GM18951 (cell line): ENCODE data around the gene CHRNA9.
"Not testable (repeated sequence)": the region's sequence is repeated elsewhere in the genome, so short reads cannot be mapped to it uniquely, and the experiment has no call there.

Experiments
- POLR2A ChIP-seq: IDR thresholded peaks from 4 replicates; pipeline ENCODE4 v1.6.1; 2011; ENCODE audit warnings: mild to moderate bottlenecking; ENCODE audit not compliant: insufficient read length, insufficient read depth; ENCODE audit errors: extremely low read depth
- in situ Hi-C: fragments of 300-500 bp; cut with MboI; formaldehyde crosslinking; loops from one replicate; pipeline ENCODE4 v1.12.0; 2022; ENCODE audit warnings: low sequenced_read_pairs, mixed read lengths, inconsistent platforms; ENCODE audit not compliant: unreplicated experiment

The CHRNA9 gene

GRCh38 chr4:40363945-40364344 is 28.8 kb downstream of the CHRNA9 start:
- in situ Hi-C loops = no loop called here
- TF ChIP-seq POLR2A = no peak

- in situ Hi-C loops = no loop called here
- no peak for TF ChIP-seq POLR2A
These were observed 30.6 kb downstream of the CHRNA9 start for GRCh38 chr4:40365766-40366165.

GRCh38 chr4:40367451-40367850 is 32.3 kb downstream of the CHRNA9 start:
- no peak for TF ChIP-seq POLR2A
- in situ Hi-C loops = no loop called here

DNA sequence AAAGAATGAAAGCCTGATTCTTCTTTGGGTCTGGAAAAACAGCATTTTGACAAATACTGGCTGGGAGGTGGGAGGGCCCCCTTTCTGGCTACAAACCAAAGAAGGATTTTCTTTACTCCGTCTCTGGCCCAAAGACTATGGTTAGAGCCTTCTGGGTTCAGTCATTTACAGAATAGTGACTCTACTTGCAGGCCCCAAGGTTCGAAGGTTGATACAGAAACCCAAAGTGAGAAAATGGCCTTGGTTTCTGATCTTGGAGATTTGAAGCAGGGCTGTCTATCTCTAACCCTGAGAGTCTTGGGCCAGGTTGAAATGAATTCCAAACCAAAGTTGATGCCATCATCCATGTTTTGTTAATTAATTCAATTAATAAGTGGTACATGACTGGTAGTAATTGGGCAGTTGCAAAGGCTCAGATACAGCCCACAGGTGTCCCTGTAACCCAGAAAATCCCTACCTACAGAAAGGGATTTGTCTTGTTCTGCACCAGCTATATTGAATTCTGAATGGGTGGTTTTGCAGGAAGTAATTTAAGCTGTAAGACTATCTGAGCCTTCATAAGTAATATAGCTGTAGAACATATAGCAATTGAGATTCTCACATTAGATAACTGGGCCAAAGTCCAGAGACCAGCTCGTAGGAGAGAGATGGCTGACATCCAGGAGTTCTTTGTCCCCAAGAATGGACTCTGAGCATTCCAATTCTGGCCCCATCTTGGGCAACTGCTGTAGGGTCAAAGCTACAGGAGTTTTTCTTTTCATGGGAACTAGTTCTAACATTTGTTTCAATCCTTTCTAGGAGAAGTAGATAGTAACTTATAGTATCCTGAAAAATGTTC is 34.5 kb downstream of the CHRNA9 start:
- in situ Hi-C loops = no loop called here

GRCh38 chr4:40372651-40373050 is 37.5 kb downstream of the CHRNA9 start:
- in situ Hi-C loops = no loop called here
- no peak for TF ChIP-seq POLR2A

More for the DNA sequence above, 34.5 kb downstream of the CHRNA9 start:
- no peak for TF ChIP-seq POLR2A

GRCh38 chr4:40373636-40374035 is 38.5 kb downstream of the CHRNA9 start:
- in situ Hi-C loops = no loop called here
- no peak for TF ChIP-seq POLR2A

DNA sequence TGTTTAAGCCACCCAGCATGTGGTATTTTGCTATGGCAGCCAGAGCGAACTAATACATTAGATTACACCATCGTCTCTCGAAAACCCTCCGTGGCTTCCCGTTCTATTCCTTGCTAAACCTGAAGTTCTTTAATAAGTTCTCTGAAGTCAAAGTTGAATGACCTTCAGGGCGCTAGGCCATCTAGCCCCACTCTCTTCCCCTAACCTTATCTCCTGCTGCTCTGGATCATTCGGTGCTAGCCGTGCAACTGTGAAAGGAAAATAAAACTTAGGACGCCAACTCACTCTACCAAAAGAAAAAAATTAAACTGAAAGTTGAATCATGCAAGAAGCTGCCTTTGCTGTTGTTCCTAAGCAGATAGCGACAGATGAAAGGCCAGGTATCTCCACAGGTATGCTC is 40.0 kb downstream of the CHRNA9 start:
- in situ Hi-C loops = no loop called here
- TF ChIP-seq POLR2A = no peak

- TF ChIP-seq POLR2A = no peak
- in situ Hi-C loops = no loop called here
These were observed 40.5 kb downstream of the CHRNA9 start for GRCh38 chr4:40375620-40376019.

DNA sequence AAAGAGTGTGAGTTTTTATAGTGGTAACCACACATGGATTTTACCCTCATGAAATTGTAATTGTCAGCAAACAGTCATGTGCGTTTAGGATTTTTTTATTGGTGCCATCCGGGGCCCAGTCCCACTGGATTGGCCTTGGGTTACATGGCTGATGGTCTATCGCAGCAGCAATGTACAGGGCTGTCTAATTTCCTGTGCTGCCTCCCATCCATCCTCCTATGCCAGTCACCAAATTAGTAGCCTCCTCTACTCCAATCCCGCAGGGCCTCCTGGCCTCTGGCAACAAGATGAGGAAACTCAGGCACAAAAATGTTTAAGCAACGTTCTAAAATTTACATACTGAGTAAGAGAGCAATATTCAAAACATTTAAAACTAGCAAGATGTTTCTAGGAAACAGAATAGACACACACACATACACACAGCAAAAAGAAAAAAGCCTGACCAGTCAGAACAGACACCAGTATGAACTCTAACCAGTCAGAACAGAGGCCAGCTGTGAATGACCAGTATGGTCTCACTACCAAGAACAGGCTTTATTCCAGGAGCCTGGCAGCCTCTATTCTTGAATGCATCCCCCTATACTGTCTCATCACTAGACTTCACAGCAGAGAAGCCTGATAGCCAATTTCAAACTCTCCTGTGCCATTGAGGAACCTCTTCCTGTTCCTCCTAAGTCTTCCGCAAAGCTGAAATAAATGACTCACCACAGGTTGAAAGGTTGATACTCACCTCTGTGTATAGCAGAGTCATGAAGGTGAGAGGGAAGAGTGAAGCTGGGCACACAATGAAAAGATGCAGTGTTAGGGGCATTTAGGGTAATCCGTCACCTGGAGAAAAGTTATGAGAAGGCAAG is 42.6 kb downstream of the CHRNA9 start:
- in situ Hi-C loops = no loop called here
- TF ChIP-seq POLR2A = no peak

DNA sequence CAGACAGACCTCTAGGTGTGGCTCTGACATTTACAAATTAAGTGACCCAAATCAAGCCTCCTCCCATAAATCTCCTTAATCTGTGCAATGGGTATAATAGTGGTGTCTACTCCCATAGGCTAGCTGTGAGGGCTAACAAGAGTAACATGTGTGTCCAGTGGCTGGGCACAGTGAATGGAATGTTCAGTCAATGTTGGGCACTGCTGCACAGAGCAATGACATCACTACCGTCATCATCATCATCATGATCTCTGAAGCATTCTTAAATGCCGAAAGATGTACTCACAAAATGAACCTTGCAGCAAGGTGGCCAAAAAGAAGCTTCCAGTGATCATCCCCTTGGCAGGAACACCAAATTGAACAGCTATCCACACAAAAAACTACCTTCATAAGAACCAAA is 43.5 kb downstream of the CHRNA9 start:
- in situ Hi-C loops = no loop called here
- no peak for TF ChIP-seq POLR2A

- TF ChIP-seq POLR2A = no peak
- in situ Hi-C loops = no loop called here
These were observed 44.1 kb downstream of the CHRNA9 start for GRCh38 chr4:40379248-40379647.

DNA sequence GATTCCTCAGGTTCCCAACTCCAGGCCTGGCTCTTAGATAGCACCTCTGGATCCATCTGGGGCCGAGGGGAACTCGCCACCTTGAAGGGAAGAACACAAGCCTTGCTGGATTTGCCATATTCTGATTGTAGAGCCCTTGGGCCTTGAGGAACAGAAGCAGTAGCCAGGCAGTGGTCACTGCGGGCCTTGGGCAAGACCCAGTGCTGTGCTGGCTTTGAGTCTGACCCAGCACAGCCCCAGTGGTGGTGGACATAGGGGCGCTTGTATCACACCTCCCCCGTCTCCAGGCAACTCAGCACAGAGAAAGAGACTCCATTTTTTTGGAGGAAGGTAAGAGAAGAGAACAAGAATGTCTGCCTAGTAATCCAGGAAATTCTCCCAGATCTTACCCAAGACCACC is 45.5 kb downstream of the CHRNA9 start:
- in situ Hi-C loops = no loop called here
- no peak for TF ChIP-seq POLR2A

DNA sequence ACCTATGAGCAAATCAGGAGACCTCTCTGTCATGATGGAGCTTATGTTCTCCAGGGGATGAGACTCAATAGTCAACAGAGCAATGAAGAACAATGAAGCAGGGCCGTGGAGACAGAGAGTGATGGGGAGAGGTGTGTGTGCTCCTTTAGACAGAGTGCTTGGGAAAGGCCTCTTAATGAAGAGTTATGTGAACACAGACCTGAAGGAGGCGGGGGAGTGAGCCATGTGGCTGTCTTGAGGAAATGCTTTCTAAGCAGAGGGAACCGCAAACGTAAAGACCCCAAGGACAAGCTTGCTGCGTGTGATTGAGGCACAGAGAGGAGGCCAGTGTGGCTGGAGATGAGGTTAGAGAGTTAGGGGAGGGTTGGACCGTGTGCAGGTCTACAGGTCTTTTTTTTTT is 53.1 kb downstream of the CHRNA9 start:
- in situ Hi-C loops = no loop called here
- no peak for TF ChIP-seq POLR2A

DNA sequence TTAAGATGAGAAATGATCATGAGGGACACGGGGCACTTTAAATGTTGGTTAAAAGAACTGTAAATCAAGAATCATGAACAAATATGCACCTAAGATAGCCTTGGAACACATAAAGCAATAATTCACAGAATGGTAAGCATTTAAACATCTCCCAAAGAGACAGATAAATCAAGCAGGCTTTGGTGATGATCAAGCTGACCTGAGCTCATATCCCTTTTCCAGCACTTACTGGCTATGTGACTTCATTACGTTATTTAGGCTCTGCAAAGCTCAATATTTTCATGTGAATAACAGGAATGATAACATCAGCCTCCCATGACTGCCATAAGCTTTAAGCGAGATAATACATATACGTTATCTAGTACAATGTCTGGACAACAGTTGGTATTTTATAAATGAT is 54.9 kb downstream of the CHRNA9 start:
- no peak for TF ChIP-seq POLR2A
- in situ Hi-C loops = no loop called here

DNA sequence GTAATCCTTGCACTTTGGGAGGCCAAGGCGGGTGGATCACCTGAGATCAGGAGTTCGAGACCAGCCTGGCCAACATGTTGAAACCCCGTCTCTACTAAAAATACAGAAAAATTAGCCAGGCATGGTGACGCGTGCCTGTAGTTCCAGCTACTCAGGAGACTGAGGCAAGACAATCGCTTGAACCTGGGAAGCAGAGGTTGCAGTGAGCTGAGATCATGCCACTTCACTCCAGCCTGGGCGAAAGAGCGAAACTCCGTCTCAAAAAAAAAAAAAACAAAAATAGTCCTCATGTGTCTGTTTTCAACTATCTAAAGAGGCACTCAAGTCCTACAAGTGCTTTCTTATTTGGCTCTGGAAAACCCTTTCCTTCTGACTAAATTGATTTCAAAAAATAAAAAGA is 57.1 kb downstream of the CHRNA9 start:
- in situ Hi-C loops = not testable (repeated sequence)
